Omental fat pad (tissue), 4 donors: ENCODE results near the gene CTDP1. TPM values are rescaled to one million over a fixed set of nuclear protein-coding genes. Genes with fewer than 3 reads are reported as not detected.

Experiments
- ATAC-seq: fragments of 150-250 bp; one replicate; pipeline ENCODE4 v1.9.1; 2016; ENCODE audit warnings: mild to moderate bottlenecking, moderate library complexity; ENCODE audit not compliant: low FRiP score
- DNase-seq: peaks from one replicate; pipeline ENCODE4 v3.0.0-alpha.2; 2019; ENCODE audit warnings: low spot score
- total RNA-seq, 4 donors: library from RNA; depleted of rRNA; stranded (reverse); fragments of >200 nt; gene quantifications; one replicate each; pipeline ENCODE4 v1.1.0, GENCODE V29; 2016
- TF ChIP-seq, protein P1 (sequence below), 3 donors: fragments of 450-650 bp; IDR thresholded peaks; one replicate each; pipeline ENCODE4 v1.5.1; 2016 to 2017; ENCODE audit warnings: antibody characterized with exemption in 3 of 3, mild to moderate bottlenecking in 3 of 3, moderate library complexity in 2 of 3

CTDP1 gene
- total RNA-seq, 4 donors from 2014 or later = 11.8 to 25.2 (median 16.0) TPM

DNA sequence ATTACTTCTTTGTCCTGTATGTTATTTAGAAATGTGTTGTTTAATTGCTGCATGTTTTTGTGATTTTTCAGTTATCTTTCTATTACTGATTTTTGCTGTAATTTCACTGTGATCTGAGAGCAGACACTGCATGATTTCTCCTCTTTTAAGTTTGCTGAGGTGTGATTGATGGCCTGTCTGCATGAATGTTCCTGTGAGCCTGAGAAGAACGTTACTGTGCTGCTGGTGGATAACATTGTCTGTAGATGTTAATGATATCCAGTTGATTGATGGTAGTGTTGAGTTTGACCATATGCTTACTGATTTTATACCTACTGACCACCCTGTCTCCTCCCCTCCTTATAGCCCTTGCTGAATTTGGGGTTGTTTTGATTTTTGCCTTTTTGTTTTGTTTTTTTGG, 80.7 kb downstream of the CTDP1 start:
- DNase-seq = no peak

DNA sequence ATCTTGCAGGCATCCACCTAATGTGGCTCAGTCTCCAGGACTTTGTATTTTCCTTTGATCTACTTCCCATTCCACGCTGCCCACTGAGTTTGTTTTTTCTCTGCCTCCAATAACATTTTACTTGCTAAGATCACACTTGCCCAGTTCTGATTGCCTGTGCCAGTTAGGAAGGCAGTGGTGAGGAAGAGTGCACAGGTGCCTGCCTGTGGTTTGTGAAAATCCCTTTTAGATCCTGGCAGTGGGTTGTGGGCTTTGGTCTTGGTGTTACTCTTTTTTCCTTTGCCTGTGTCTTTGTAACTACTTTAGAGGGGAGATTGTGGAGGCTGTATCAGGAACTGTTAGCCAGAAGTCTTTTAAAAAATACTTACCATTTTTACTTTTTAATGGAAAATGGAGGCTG, 81.3 kb downstream of the CTDP1 start:
- TF ChIP-seq, protein P1, sequence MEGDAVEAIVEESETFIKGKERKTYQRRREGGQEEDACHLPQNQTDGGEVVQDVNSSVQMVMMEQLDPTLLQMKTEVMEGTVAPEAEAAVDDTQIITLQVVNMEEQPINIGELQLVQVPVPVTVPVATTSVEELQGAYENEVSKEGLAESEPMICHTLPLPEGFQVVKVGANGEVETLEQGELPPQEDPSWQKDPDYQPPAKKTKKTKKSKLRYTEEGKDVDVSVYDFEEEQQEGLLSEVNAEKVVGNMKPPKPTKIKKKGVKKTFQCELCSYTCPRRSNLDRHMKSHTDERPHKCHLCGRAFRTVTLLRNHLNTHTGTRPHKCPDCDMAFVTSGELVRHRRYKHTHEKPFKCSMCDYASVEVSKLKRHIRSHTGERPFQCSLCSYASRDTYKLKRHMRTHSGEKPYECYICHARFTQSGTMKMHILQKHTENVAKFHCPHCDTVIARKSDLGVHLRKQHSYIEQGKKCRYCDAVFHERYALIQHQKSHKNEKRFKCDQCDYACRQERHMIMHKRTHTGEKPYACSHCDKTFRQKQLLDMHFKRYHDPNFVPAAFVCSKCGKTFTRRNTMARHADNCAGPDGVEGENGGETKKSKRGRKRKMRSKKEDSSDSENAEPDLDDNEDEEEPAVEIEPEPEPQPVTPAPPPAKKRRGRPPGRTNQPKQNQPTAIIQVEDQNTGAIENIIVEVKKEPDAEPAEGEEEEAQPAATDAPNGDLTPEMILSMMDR (IDR thresholded peaks at IDR 0.05) = no peak
- no peak for ATAC-seq
- DNase-seq = no peak

More for the DNA sequence above, 80.7 kb downstream of the CTDP1 start:
- TF ChIP-seq, protein P1 (IDR thresholded peaks at IDR 0.05) = no peak
- ATAC-seq = no peak

DNA sequence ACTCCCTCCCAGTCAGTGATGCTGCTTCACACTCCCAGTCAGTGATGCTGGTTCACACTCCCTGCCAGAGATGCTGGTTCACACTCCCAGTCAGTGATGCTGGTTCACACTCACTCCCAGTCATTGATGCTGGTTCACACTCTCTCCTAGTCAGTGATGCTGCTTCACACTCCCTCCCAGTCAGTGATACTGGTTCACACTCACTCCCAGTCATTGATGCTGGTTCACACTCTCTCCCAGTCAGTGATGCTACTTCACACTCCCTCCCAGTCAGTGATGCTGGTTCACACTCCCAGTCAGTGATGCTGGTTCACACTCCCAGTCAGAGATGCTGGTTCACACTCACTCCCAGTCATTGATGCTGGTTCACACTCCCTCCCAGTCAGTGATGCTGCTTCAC, 83.8 kb downstream of the CTDP1 start:
- ATAC-seq (no peak), DNase-seq (no peak)
- TF ChIP-seq, protein P1 (IDR thresholded peaks at IDR 0.05) = no peak

DNA sequence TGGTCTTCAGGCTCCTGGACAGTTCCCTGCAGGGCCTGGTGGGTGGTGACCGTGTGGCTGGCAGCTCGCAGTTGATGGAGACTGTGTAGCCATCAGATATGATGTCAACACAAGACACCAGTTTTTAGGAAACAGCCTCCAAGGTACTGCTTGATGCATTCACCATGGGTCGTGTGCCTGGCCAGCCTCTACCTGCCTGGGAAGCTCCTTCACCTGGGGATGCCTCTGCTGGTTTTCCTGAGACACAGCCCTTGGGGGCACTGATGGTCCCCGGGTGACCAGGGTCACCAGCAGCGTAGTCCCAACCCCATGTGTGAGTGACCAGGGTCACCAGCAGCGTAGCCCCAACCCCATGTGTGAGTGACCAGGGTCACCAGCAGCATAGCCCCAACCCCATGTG, 84.5 kb downstream of the CTDP1 start:
- DNase-seq (no peak), ATAC-seq (no peak)
- TF ChIP-seq, protein P1 (IDR thresholded peaks at IDR 0.05) = no peak

DNA sequence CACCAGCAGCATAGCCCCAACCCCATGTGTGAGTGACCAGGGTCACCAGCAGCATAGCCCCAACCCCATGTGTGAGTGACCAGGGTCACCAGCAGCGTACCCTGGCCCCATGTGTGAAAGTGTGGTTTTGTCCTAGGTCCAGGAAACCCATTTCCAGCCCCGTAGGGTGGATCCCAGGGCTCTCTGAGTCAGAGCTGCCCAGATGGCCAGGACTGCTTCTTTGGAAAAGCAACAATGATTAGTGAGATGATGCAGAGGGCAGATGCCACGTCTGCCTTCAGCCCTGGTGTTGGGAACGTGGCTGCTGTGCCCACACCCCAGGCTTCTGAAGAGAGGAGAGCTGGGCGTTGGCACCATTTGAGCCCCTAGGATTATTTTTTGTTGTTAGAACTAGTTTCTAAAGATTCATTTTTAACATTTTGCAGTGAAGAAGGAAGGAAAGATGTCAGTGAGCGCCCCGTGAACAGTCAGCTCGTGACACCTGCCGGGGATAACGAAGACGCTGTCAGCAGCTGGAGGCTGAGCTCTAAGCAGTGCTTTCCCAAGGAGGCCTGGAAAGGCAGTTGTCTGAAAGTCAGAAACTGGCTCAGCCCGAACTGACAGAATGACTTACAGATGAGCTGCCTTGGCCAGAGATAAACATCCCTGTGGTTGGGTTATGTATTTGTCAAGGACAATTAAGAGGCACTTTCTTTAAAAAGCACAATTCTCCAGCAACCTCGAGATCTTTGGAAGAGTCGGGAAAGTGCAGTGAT, 86.1 kb downstream of the CTDP1 start:
- no peak for ATAC-seq
- no peak for DNase-seq
- TF ChIP-seq, protein P1 (IDR thresholded peaks at IDR 0.05) = no peak

DNA sequence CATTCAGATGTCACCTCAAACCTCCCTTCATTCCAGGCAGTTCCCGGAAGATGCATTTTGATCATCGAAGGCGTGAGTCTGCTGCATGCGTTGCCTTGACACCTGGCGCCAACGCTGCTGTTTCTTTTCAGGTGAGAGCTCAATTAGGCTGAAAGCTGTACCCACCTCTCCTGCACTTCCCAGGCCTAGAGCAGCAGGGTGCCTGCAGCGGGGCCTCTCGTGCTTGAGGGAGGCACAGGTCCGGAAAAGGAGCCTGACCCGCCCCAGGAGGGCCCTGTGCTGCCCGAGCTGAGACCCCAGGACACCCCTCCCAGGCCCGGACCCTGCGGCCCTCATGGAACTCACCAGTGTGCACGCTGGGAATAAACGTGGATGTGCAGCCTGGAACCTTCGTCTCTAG, 86.7 kb downstream of the CTDP1 start:
- TF ChIP-seq, protein P1 (IDR thresholded peaks at IDR 0.05) = no peak
- DNase-seq (no peak), ATAC-seq (no peak)

DNA sequence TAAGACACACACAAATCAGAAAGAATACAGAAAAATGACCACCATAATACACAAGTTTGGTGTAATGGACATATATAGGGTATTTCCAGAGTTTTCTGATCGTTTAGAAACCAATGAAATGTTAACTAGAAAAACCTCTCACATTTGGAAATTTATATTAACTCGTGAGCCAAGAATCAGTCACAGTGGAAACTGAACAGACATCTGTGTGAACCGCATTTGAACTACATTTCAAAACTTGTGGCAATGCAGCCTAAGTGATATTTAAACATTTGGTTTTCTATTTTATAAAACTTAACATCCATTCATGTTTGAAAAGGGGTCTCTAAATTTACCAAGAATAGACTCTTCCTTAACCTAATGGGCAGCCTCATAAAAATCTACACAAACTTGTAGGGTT, 89.1 kb downstream of the CTDP1 start:
- DNase-seq = no peak
- TF ChIP-seq, protein P1 (IDR thresholded peaks at IDR 0.05) = no peak
- ATAC-seq = no peak
